NCI-H1436 treated with DMSO at 0.1 percent for 48 hours (cell line): ENCODE data around the gene RET.

ENCODE experiments used
- DNase-seq: peaks from one replicate; lab custom pipeline; 2025; lab: John Stamatoyannopoulos, UW

Gene RET

DNA sequence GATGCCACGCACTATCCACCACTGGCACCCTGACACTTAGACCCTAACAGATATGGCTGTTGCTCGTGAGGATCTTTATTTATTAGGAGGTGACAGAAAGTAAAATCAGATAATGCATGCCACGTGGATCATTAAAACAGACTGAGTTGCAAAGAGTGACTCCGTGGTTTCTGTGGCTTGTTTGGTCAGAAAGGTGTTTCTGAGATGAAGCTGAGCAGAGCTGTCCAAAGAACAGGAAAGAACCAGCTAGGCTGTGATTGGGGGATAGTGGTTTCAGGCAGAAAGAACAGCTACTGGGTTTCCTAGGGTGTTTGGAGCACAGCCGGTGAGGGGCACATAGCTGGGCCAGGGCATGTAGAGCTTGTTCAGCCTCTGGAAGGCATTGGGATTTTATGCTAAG lies 95.8 kb downstream of the RET start:
- no peak for DNase-seq

GRCh38 chr10:43173120-43173519 lies 96.3 kb downstream of the RET start:
- DNase-seq: no peak

DNA sequence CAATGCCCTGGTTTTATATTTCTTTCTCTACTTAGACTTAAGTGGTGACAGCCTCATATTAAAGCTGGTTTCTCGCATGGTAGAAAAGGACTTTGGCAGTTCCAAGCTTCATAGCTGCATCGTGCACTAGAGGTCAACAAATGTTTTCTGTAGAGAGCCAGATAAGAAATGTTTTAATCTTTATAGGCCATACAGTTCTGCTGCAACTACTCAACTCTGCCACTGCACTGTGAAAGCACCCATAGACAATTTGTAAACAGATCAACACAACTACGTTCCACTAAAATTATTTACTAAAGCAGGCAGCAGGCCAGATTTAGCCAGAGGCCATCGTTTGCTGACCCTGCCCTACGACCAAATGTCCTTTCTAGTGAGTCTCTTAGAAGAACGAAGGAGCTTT lies 98.1 kb downstream of the RET start:
- DNase-seq: no peak

- DNase-seq: no peak
These were observed 99.4 kb downstream of the RET start for GRCh38 chr10:43176271-43176670.

- DNase-seq: no peak
These were observed 100.7 kb downstream of the RET start for GRCh38 chr10:43177595-43177994.
